CD4-positive, alpha-beta T cell (primary cell): Measurements from ENCODE around the gene ADAMTS17. TPM values are rescaled to one million over a fixed set of nuclear protein-coding genes. Genes with fewer than 3 reads are reported as not detected.

Experiments used
- ATAC-seq: fragments of 200-7000 bp; cut with Tn5 transposase; one replicate; pipeline ENCODE4 v1.10.0; 2022; ENCODE audit warnings: mild to moderate bottlenecking; ENCODE audit not compliant: poor library complexity
- CTCF ChIA-PET: fragments of 350-600 bp; sonication (Branson Sonifier 250); formaldehyde crosslinking; loops from one replicate; lab custom pipeline; 2021; ENCODE audit warnings: antibody characterized with exemption, inconsistent platforms; lab: Charles Lee
- POLR2A ChIA-PET: fragments of 350-600 bp; sonication (Branson Sonifier 250); formaldehyde crosslinking; loops from one replicate; lab custom pipeline; 2021; ENCODE audit warnings: antibody characterized with exemption, inconsistent platforms; lab: Charles Lee
- DNase-seq, 14 experiments: peaks; one replicate each; pipeline ENCODE4 v3.0.0-alpha.2; 2013 to 2020; ENCODE audit warnings: mixed read lengths in 2 of 14
- H3K27ac ChIP-seq, 2 donors: one replicate each; pipeline versions ENCODE4 v1.5.1 to v1.7.0; 2013; ENCODE audit warnings: low read length in 2 of 2, low read depth in 1 of 2, mild to moderate bottlenecking in 1 of 2
- H3K27me3 ChIP-seq, 2 experiments: 1 replicate in 1 of 2; 2 replicates in 1 of 2; pipeline versions ENCODE4 v1.6.1 to v1.7.0; 2013; ENCODE audit warnings: low read length in 2 of 2, control low read depth in 1 of 2, mild to moderate bottlenecking in 1 of 2, moderate library complexity in 1 of 2; ENCODE audit not compliant: insufficient read depth in 2 of 2, control insufficient read depth in 1 of 2
- H3K36me3 ChIP-seq: one replicate; pipeline ENCODE4 v1.6.1; 2013; ENCODE audit warnings: low read length, control low read depth; ENCODE audit not compliant: insufficient read depth
- H3K4me1 ChIP-seq: one replicate; pipeline ENCODE4 v1.6.1; 2013; ENCODE audit warnings: low read length, control low read depth; ENCODE audit not compliant: insufficient read depth
- H3K4me3 ChIP-seq: one replicate; pipeline ENCODE4 v1.5.1; 2013; ENCODE audit warnings: mild to moderate bottlenecking, low read length, moderate library complexity
- H3K9me3 ChIP-seq, 2 experiments: 1 replicate in 1 of 2; 2 replicates in 1 of 2; pipeline versions ENCODE4 v1.6.1 to v1.7.0; 2013; ENCODE audit warnings: low read length in 2 of 2, mild to moderate bottlenecking in 2 of 2, control low read depth in 1 of 2, moderate library complexity in 1 of 2; ENCODE audit not compliant: control insufficient read depth in 1 of 2, insufficient read depth in 1 of 2
- H3K27ac Mint-ChIP-seq: one replicate; pipeline ENCODE4 v1.8.0; 2020; ENCODE audit warnings: mixed read lengths
- H3K27me3 Mint-ChIP-seq: one replicate; pipeline ENCODE4 v1.8.0; 2021; ENCODE audit warnings: mixed read lengths
- H3K36me3 Mint-ChIP-seq: one replicate; pipeline ENCODE4 v1.8.0; 2021; ENCODE audit warnings: low read depth, mixed read lengths
- H3K4me1 Mint-ChIP-seq: one replicate; pipeline ENCODE4 v1.8.0; 2021; ENCODE audit warnings: low read depth, mixed read lengths
- H3K4me3 Mint-ChIP-seq: one replicate; pipeline ENCODE4 v1.8.0; 2020; ENCODE audit warnings: mild to moderate bottlenecking, mixed read lengths
- H3K9me3 Mint-ChIP-seq: one replicate; pipeline ENCODE4 v1.8.0; 2020; ENCODE audit warnings: mixed read lengths
- CTCF ChIP-seq: fragments of 200-600 bp; IDR thresholded peaks from one replicate; pipeline ENCODE4 v1.8.0; 2022; ENCODE audit warnings: antibody characterized with exemption, mild to moderate bottlenecking
- intact Hi-C, 2 experiments: fragments of 100-400 bp; cut with DNase I in 1 of 2; cut with micrococcal nuclease in 1 of 2; formaldehyde crosslinking; loops; one replicate each; pipeline versions ENCODE4 v1.15.1 to v1.9.0; 2023 to 2025; cut with DNase I, micrococcal nuclease
- total RNA-seq, 174 experiments: library from RNA in 2 of 174; stranded (reverse) in 2 of 174; gene quantifications; one replicate each; pipeline ENCODE4 v1.2.3 and lab custom pipeline; 2021 to 2026

Gene ADAMTS17
- total RNA-seq, 2 experiments from 2014 or later = 9.9 to 13.2 TPM

- no peak overlapping the region for H3K27ac ChIP-seq
- H3K36me3 ChIP-seq = no peaks in the 10 kb centered on the region
- TF ChIP-seq CTCF = no peak
- ChIA-PET POLR2A (no interaction called here), CTCF (interaction anchor here (0.8 kb wide), 1 partner anchor 24 kb away, joined by 3 read pairs; no protein-coding TSS in a partner anchor)
- no peak overlapping the region for H3K4me3 Mint-ChIP-seq
- peaks cover 0 to 5% of the 10 kb centered on the region in 2 experiments for H3K9me3 ChIP-seq
- H3K36me3 Mint-ChIP-seq = peaks cover 30% of the 10 kb centered on the region
- no peak for DNase-seq
- peaks cover 34% of the 10 kb centered on the region for H3K4me1 Mint-ChIP-seq
- no peaks in the 10 kb centered on the region for H3K27me3 ChIP-seq
- H3K9me3 Mint-ChIP-seq = no peaks in the 10 kb centered on the region
- peak overlapping the region; percentile 17 for H3K27ac Mint-ChIP-seq
- no peak overlapping the region for H3K4me3 ChIP-seq
- no peak for ATAC-seq
- no peaks in the 10 kb centered on the region for H3K27me3 Mint-ChIP-seq
- peaks cover 21% of the 10 kb centered on the region for H3K4me1 ChIP-seq
- intact Hi-C loops = no loop called here
These were observed 227.2 kb downstream of the ADAMTS17 start for GRCh38 chr15:100114571-100114970.

GRCh38 chr15:100114100-100114499 lies 227.7 kb downstream of the ADAMTS17 start:
- H3K27me3 Mint-ChIP-seq = no peaks in the 10 kb centered on the region
- peaks cover 21% of the 10 kb centered on the region for H3K4me1 ChIP-seq
- ATAC-seq = no peak
- no peak overlapping the region for H3K4me3 Mint-ChIP-seq
- peaks cover 36% of the 10 kb centered on the region for H3K4me1 Mint-ChIP-seq
- DNase-seq = no peak
- H3K36me3 Mint-ChIP-seq = peaks cover 25% of the 10 kb centered on the region
- no peak overlapping the region for H3K27ac ChIP-seq
- ChIA-PET CTCF (interaction anchor here (0.8 kb wide), 1 partner anchor 24 kb away, joined by 3 read pairs; no protein-coding TSS in a partner anchor), POLR2A (no interaction called here)
- H3K4me3 ChIP-seq = no peak overlapping the region
- H3K36me3 ChIP-seq = no peaks in the 10 kb centered on the region
- H3K9me3 Mint-ChIP-seq = no peaks in the 10 kb centered on the region
- no peaks in the 10 kb centered on the region for H3K27me3 ChIP-seq
- peaks cover 0 to 4% of the 10 kb centered on the region in 2 experiments for H3K9me3 ChIP-seq
- TF ChIP-seq CTCF = no peak
- intact Hi-C loops = no loop called here
- H3K27ac Mint-ChIP-seq = peak overlapping the region; percentile 17

GRCh38 chr15:100113351-100114080 lies 228.3 kb downstream of the ADAMTS17 start:
- TF ChIP-seq CTCF = no peak
- H3K27me3 ChIP-seq = no peaks in the 10 kb centered on the region
- ATAC-seq = no peak
- no peak for DNase-seq
- no peak overlapping the region for H3K27ac ChIP-seq
- H3K4me3 ChIP-seq = no peak overlapping the region
- intact Hi-C loops = no loop called here
- Mint-ChIP-seq H3K9me3 (no peaks in the 10 kb centered on the region), H3K36me3 (peaks cover 20% of the 10 kb centered on the region), H3K27ac (no peak overlapping the region), H3K4me3 (no peak overlapping the region), H3K4me1 (peaks cover 38% of the 10 kb centered on the region), H3K27me3 (no peaks in the 10 kb centered on the region)
- peaks cover 0 to 2% of the 10 kb centered on the region in 2 experiments for H3K9me3 ChIP-seq
- ChIA-PET POLR2A (no interaction called here), CTCF (interaction anchor here (0.8 kb wide), 1 partner anchor 25 kb away, joined by 3 read pairs; no protein-coding TSS in a partner anchor)
- H3K36me3 ChIP-seq = no peaks in the 10 kb centered on the region
- H3K4me1 ChIP-seq = peaks cover 21% of the 10 kb centered on the region
